Activated CD8-positive, alpha-beta memory T cell treated with anti-CD3 and anti-CD28 coated beads for 24 hours (primary cell): Measurements from ENCODE around the gene ZNF771.
"Not testable (repeated sequence)": the region's sequence is repeated elsewhere in the genome, so short reads cannot be mapped to it uniquely, and the experiment has no call there.

Source experiments
- DNase-seq: peaks from one replicate; pipeline ENCODE4 v3.0.0-alpha.2; 2020

The ZNF771 gene

GRCh38 chr16:30438835-30439234, 31.4 kb downstream of the ZNF771 start:
- DNase-seq: no peak

GRCh38 chr16:30439720-30440348, 32.4 kb downstream of the ZNF771 start:
- DNase-seq: no peak

GRCh38 chr16:30443631-30444030, 36.2 kb downstream of the ZNF771 start:
- DNase-seq: no peak

- DNase-seq: no peak
Measured at GRCh38 chr16:30444231-30445148, 37.1 kb downstream of the ZNF771 start.

- DNase-seq: no peak
Measured at GRCh38 chr16:30445149-30445407, 37.7 kb downstream of the ZNF771 start.

- peak; percentile 99 for DNase-seq
Measured at GRCh38 chr16:30445408-30446202, 38.2 kb downstream of the ZNF771 start, which contains the start of gene SEPHS2. Gene SEPHS2, minus strand, starts transcription at chr16:30445874. Its CDS starts 147 bp downstream, at chr16:30445727.

- DNase-seq: no peak
Measured at GRCh38 chr16:30446203-30446595, 38.8 kb downstream of the ZNF771 start.

- no peak for DNase-seq
Measured at GRCh38 chr16:30447512-30448226, 40.3 kb downstream of the ZNF771 start.

- no peak for DNase-seq
Measured at GRCh38 chr16:30449116-30449435, 41.7 kb downstream of the ZNF771 start.

- not testable (repeated sequence) for DNase-seq
Measured at GRCh38 chr16:30452709-30453580, 45.5 kb downstream of the ZNF771 start.

GRCh38 chr16:30456302-30456701, 48.9 kb downstream of the ZNF771 start:
- no peak for DNase-seq

- no peak for DNase-seq
Measured at GRCh38 chr16:30457256-30457655, 49.9 kb downstream of the ZNF771 start.

GRCh38 chr16:30457743-30458560, 50.5 kb downstream of the ZNF771 start:
- no peak for DNase-seq

- DNase-seq: peak; percentile 93
Measured at GRCh38 chr16:30458561-30459394, 51.4 kb downstream of the ZNF771 start.

- DNase-seq: no peak
Measured at GRCh38 chr16:30459456-30459855, 52.0 kb downstream of the ZNF771 start.

GRCh38 chr16:30461426-30461825, 54.0 kb downstream of the ZNF771 start:
- DNase-seq: not testable (repeated sequence)

- DNase-seq: no peak
Measured at GRCh38 chr16:30464078-30464477, 56.7 kb downstream of the ZNF771 start.
